Panc1 (cell line): ENCODE results near the gene GDF10. TPM values are rescaled to one million over a fixed set of nuclear protein-coding genes. Genes with fewer than 3 reads are reported as not detected.
A peak's percentile ranks its signal among the peaks of the same experiment; 100 is the strongest.

ENCODE experiments used
- ATAC-seq: fragments of 200-7000 bp; cut with Tn5 transposase; 2 replicates; pipeline ENCODE4 v1.9.1; 2020; ENCODE audit warnings: mild to moderate bottlenecking, moderate library complexity
- BruUV-seq: library from RNA; stranded (reverse); fragments of 400-500 nt; replicated peaks from 2 replicates; lab custom pipeline; 2021; lab: Mats Ljungman, UMichigan
- CTCF ChIA-PET: fragments of 300-600 bp; sonication (Branson Sonifier 250); formaldehyde crosslinking; loops from one replicate; lab custom pipeline; 2022; ENCODE audit warnings: antibody characterized with exemption; lab: Charles Lee
- POLR2A ChIA-PET: fragments of 300-600 bp; sonication (Branson Sonifier 250); formaldehyde crosslinking; loops from one replicate; lab custom pipeline; 2022; ENCODE audit warnings: antibody characterized with exemption; lab: Charles Lee
- DNase-seq: peaks from one replicate; pipeline ENCODE4 v3.0.0-alpha.2; 2010; ENCODE audit warnings: low read depth, low spot score
- H3K27ac ChIP-seq: 2 replicates; pipeline ENCODE4 v1.5.1; 2011; ENCODE audit warnings: mild to moderate bottlenecking, low read length, inconsistent platforms
- H3K27me3 ChIP-seq: fragments of 200-500 bp; sonication (Bioruptor generic); 2 replicates; pipeline ENCODE4 v1.6.0; 2014; ENCODE audit warnings: low read length, inconsistent platforms; ENCODE audit not compliant: control insufficient read depth, insufficient read depth
- H3K36me3 ChIP-seq: fragments of 200-500 bp; sonication (Bioruptor generic); 2 replicates; pipeline ENCODE4 v1.5.1; 2014; ENCODE audit warnings: inconsistent platforms, mild to moderate bottlenecking, low read length, moderate library complexity; ENCODE audit not compliant: control insufficient read depth, insufficient read depth
- H3K4me1 ChIP-seq: 2 replicates; pipeline ENCODE4 v1.5.1; 2011; ENCODE audit warnings: inconsistent platforms, mild to moderate bottlenecking, low read length, moderate library complexity; ENCODE audit not compliant: control insufficient read depth, insufficient read depth
- H3K4me3 ChIP-seq, 2 experiments: 2 replicates each; pipeline ENCODE4 v1.5.1; 2011 to 2012; ENCODE audit warnings: low read depth in 2 of 2, low read length in 2 of 2, mild to moderate bottlenecking in 2 of 2, inconsistent platforms in 1 of 2, moderate library complexity in 1 of 2
- H3K9me3 ChIP-seq: fragments of 200-500 bp; sonication (Bioruptor generic); 2 replicates; pipeline ENCODE4 v1.5.1; 2014; ENCODE audit warnings: low read depth, mild to moderate bottlenecking, inconsistent platforms, low read length, moderate library complexity; ENCODE audit not compliant: control insufficient read depth, insufficient read depth
- CTCF ChIP-seq: fragments of 450-650 bp; IDR thresholded peaks from 2 replicates; pipeline ENCODE4 v1.5.1; 2017; ENCODE audit warnings: mild to moderate bottlenecking
- POLR2AphosphoS5 ChIP-seq: IDR thresholded peaks from 2 replicates; pipeline ENCODE4 v1.6.1; 2012; ENCODE audit warnings: mild to moderate bottlenecking, low read depth, low read length, moderate library complexity
- REST ChIP-seq, 2 experiments: IDR thresholded peaks; 2 replicates each; pipeline ENCODE4 v1.6.1; 2011 to 2012; ENCODE audit warnings: low read depth in 2 of 2, control low read depth in 1 of 2, low read length in 1 of 2, mild to moderate bottlenecking in 1 of 2, moderate library complexity in 1 of 2; ENCODE audit not compliant: insufficient read depth in 1 of 2
- SIN3A ChIP-seq: IDR thresholded peaks from 2 replicates; pipeline ENCODE4 v1.6.1; 2012; ENCODE audit warnings: low read depth, mild to moderate bottlenecking, low read length, moderate library complexity, borderline replicate concordance; ENCODE audit not compliant: insufficient read depth
- TCF7L2 ChIP-seq: IDR thresholded peaks from 2 replicates; pipeline ENCODE4 v1.6.1; 2011; ENCODE audit warnings: mild to moderate bottlenecking, low read depth, low read length, inconsistent platforms
- in situ Hi-C: cut with HindIII; loops from 2 replicates; pipeline ENCODE4 v1.10.0; 2016; ENCODE audit warnings: low sequenced_read_pairs, low pct_unique_long_range_greater_than_20kb
- intact Hi-C: fragments of 100-400 bp; cut with micrococcal nuclease; formaldehyde crosslinking; loops from one replicate; pipeline ENCODE4 v1.10.0; 2022; ENCODE audit not compliant: unreplicated experiment
- total RNA-seq: library from RNA; stranded (reverse); gene quantifications from one replicate; pipeline ENCODE4 v1.2.1, GENCODE V29; 2021; ENCODE audit not compliant: unreplicated experiment

The GDF10 gene
- total RNA-seq, 1 experiment from 2014 or later = 1.2 TPM

- CTCF ChIA-PET = interaction anchor here (0.6 kb wide), 1 partner anchor 145 kb away, joined by 3 read pairs; no protein-coding TSS in a partner anchor
- Histone ChIP-seq H3K9me3 (no peaks in the 10 kb centered on the region), H3K4me3 (no peak overlapping the region), H3K36me3 (no peaks in the 10 kb centered on the region), H3K27ac (no peak overlapping the region), H3K4me1 (no peaks in the 10 kb centered on the region), H3K27me3 (peaks cover 26% of the 10 kb centered on the region; the same call in 1 of the 2 replicates)
- TF ChIP-seq TCF7L2 = no peak
- no peak for TF ChIP-seq POLR2AphosphoS5
- no peak for TF ChIP-seq SIN3A
- TF ChIP-seq REST (IDR thresholded peaks at IDR 0.05; ENCODE audit: insufficient read depth in 1 of 2, low read depth in 2 of 2, low read length in 1 of 2) = no peak
- TF ChIP-seq CTCF = no peak
- intact Hi-C loops (no loop called here), in situ Hi-C loops (no loop called here)
- POLR2A ChIA-PET = no interaction called here
- BruUV-seq = no TSS peak
- DNase-seq (no peak), ATAC-seq (peak; percentile 44)
Measured at GRCh38 chr10:47339759-47340607, 40.0 kb downstream of the GDF10 start.

GRCh38 chr10:47340608-47341170 is 40.7 kb downstream of the GDF10 start:
- peak; percentile 86 for ATAC-seq
- Histone ChIP-seq H3K4me1 (no peaks in the 10 kb centered on the region), H3K9me3 (no peaks in the 10 kb centered on the region), H3K4me3 (no peak overlapping the region), H3K27me3 (peaks cover 25% of the 10 kb centered on the region; the same call in 1 of the 2 replicates), H3K27ac (no peak overlapping the region), H3K36me3 (no peaks in the 10 kb centered on the region)
- BruUV-seq = no TSS peak
- ChIA-PET POLR2A (no interaction called here), CTCF (interaction anchor here (0.6 to 1.1 kb wide), 3 partner anchors 32 to 318 kb away, joined by 3 read pairs; no protein-coding TSS in a partner anchor)
- intact Hi-C loops (no loop called here), in situ Hi-C loops (no loop called here)
- peak; percentile 100 for TF ChIP-seq CTCF
- no peak for TF ChIP-seq SIN3A
- DNase-seq = peak; percentile 68
